ENCODE results near the gene MPDZ. TPM values are rescaled to one million over a fixed set of nuclear protein-coding genes. Genes with fewer than 3 reads are reported as not detected.

MPDZ gene
- total RNA-seq, 4 donors from 2014 or later: 3.2 to 16.6 (median 5.3) TPM

DNA sequence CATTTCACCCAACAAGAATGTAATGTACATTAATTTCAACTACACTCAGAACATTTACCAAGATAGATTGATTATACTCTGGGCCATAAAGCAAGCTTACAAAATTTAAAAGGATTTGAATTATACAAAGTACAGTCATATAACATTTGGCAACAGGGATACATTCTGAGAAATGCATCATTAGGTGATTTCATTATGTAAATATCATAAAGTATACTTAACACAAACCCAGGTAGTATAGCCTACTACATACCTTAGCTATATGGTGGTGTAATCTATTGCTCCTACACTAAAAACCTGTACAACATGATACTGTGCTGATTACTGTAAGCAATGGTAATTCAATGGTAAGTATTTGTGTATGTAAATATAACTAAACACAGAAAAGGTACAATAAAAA is 202.9 kb downstream of the MPDZ start:
- H3K27me3 ChIP-seq: no peaks in the 10 kb centered on the region
- TF ChIP-seq, protein P1, sequence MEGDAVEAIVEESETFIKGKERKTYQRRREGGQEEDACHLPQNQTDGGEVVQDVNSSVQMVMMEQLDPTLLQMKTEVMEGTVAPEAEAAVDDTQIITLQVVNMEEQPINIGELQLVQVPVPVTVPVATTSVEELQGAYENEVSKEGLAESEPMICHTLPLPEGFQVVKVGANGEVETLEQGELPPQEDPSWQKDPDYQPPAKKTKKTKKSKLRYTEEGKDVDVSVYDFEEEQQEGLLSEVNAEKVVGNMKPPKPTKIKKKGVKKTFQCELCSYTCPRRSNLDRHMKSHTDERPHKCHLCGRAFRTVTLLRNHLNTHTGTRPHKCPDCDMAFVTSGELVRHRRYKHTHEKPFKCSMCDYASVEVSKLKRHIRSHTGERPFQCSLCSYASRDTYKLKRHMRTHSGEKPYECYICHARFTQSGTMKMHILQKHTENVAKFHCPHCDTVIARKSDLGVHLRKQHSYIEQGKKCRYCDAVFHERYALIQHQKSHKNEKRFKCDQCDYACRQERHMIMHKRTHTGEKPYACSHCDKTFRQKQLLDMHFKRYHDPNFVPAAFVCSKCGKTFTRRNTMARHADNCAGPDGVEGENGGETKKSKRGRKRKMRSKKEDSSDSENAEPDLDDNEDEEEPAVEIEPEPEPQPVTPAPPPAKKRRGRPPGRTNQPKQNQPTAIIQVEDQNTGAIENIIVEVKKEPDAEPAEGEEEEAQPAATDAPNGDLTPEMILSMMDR (IDR thresholded peaks at IDR 0.05): no peak
- no peak for TF ChIP-seq POLR2A (IDR thresholded peaks at IDR 0.05)
- DNase-seq: no peak
- H3K4me3 ChIP-seq: no peak overlapping the region
- no peaks in the 10 kb centered on the region for H3K4me1 ChIP-seq
- H3K9me3 ChIP-seq: peaks cover 0 to 5% (median 0%) of the 10 kb centered on the region in 3 donors
- intact Hi-C loops (cut with DNase I): no loop called here
- H3K36me3 ChIP-seq: no peaks in the 10 kb centered on the region
- no peak overlapping the region for H3K27ac ChIP-seq

DNA sequence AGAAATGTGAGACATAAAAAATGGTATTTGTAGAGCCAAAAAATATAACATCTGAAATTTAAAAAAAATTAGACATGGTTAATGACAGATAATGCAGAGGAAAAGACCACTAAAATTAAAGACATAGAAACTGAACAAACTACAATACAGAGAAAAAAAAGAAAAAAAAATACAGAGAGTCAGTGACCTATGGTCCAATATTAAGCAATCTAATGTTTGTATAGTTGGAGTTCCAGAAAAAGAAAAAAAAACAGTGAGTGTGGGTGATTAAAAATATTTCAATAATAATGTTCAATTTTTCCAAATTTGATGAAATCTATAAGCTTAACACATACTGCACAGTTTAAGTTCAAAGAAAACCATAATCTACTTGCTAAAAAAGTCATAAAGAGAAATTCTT is 207.6 kb downstream of the MPDZ start:
- H3K27me3 ChIP-seq: peaks cover 0 to 10% (median 0%) of the 10 kb centered on the region in 4 donors
- no peaks in the 10 kb centered on the region for H3K36me3 ChIP-seq
- no peak overlapping the region for H3K27ac ChIP-seq
- intact Hi-C loops (cut with DNase I): no loop called here
- DNase-seq: no peak
- no peak overlapping the region for H3K4me3 ChIP-seq
- H3K9me3 ChIP-seq: peaks cover 0 to 5% (median 0%) of the 10 kb centered on the region in 3 donors
- no peaks in the 10 kb centered on the region for H3K4me1 ChIP-seq
- TF ChIP-seq, protein P1 (IDR thresholded peaks at IDR 0.05): no peak
- TF ChIP-seq POLR2A (IDR thresholded peaks at IDR 0.05): no peak

DNA sequence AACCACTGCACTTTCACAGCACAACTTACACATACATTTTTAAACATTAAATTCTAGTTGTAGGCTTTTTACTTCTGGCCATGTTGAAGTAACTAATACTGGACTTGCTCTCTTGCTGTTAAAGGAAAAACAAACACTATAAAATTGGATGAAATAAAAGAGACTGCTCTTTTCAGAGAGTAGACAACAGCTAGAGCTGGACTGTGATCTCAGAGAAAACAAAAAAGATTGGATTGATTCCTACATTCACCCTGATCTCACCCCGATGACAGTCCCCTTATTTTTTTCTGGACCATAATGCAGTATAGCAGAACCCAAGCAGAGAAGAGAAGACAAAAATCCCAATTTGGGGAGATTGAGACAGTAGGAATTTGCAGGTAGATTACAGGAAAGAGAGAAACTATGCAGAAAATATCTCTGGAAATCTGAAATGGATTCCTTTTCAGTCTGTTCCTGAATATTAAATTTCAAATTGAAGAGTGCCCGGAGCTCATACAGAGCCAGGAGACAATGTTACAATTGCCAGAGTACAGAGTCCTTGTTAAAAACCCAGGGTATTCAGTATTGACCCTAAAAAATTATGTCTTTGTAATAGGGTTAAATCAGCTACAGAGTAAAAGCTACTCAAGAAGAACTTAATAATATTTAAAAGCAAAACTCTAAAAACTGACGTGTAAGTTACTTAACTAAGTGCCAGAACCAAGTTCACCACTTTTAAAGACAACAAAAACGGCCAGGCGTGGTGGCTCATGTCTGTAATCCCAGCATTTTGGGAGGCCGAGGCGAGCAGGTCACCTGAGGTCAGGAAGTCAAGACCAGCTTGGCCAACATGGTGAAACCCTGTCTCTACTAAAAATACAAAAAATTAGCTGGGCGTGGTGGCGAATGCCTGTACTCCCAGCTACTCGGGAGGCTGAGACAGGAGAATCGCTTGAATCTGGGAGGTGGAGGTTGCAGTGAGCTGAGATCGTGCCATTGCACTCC is 208.6 kb downstream of the MPDZ start:
- TF ChIP-seq POLR2A (IDR thresholded peaks at IDR 0.05): no peak
- TF ChIP-seq, protein P1 (IDR thresholded peaks at IDR 0.05): no peak
- intact Hi-C loops (cut with DNase I): no loop called here
- no peak for DNase-seq
- H3K36me3 ChIP-seq: no peaks in the 10 kb centered on the region
- WGBS, 2 donors: 86 to 87% methylated on average over 12 of the region's 12 CpGs
- H3K4me1 ChIP-seq: no peaks in the 10 kb centered on the region
- no peak overlapping the region for H3K27ac ChIP-seq
- H3K9me3 ChIP-seq: peaks cover 0 to 5% (median 0%) of the 10 kb centered on the region in 3 donors
- H3K27me3 ChIP-seq: peaks cover 0 to 13% (median 0%) of the 10 kb centered on the region in 4 donors
- no peak overlapping the region for H3K4me3 ChIP-seq

DNA sequence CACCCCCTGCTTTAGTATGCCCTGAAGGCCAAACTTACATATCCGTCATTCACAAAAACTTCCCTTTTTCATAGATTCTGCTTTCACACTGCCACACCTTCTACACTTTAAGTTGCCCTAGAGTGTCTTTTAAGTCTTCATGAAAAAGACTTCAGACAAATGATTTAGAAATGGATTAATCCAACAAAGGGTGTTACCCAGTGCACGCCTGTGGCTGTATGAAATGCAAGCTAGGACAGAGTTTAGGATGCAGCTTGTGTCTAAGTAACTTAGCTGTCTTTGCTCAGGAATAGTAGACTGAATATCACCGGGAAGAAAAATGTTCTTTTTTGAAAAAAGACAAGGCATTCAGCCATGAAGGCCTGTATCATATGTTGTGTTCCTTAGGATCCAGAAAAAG is 210.0 kb downstream of the MPDZ start:
- intact Hi-C loops (cut with DNase I): no loop called here
- no peak for TF ChIP-seq POLR2A (IDR thresholded peaks at IDR 0.05)
- TF ChIP-seq, protein P1 (IDR thresholded peaks at IDR 0.05): no peak
- WGBS, 2 donors: 39 to 44% methylated on average over 3 of the region's 3 CpGs

DNA sequence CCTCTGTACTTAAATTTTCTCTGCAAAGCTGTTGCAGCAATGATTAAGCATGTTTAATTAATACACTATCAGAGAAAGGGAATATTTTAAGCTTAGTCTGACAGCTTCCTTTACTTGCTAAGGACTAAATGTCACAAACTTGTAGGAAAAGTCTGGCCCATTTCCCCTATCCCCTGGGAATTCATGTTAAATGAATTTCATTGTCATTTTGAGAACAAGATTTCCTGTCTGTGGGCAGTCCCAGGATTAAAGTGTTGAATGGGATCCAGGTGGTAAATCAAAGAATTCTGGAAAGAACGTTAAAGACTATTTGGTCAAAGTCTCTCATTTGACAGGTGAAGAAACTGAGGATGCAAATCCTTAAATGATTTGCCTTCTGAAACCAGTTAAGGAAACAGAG is 214.8 kb downstream of the MPDZ start:
- Histone ChIP-seq H3K27me3 (peaks cover 0 to 20% (median 0%) of the 10 kb centered on the region in 4 donors), H3K9me3 (no peaks in the 10 kb centered on the region), H3K4me3 (no peak overlapping the region), H3K4me1 (no peaks in the 10 kb centered on the region), H3K36me3 (no peaks in the 10 kb centered on the region), H3K27ac (no peak overlapping the region)
- no peak for TF ChIP-seq POLR2A (IDR thresholded peaks at IDR 0.05)
- TF ChIP-seq, protein P1 (IDR thresholded peaks at IDR 0.05): no peak
- 20 to 27% methylated on average over 1 of the region's 1 CpG for WGBS, 2 donors
- DNase-seq: no peak
- intact Hi-C loops (cut with DNase I): no loop called here

More for the DNA sequence above, 210.0 kb downstream of the MPDZ start:
- Histone ChIP-seq H3K4me1 (no peaks in the 10 kb centered on the region), H3K36me3 (no peaks in the 10 kb centered on the region), H3K9me3 (peaks cover 0 to 4% (median 0%) of the 10 kb centered on the region in 3 donors), H3K4me3 (no peak overlapping the region), H3K27ac (no peak overlapping the region), H3K27me3 (peaks cover 0 to 24% (median 0%) of the 10 kb centered on the region in 4 donors)
- DNase-seq: no peak
